Vagina (tissue), 2 donors: ENCODE results near the gene GSG1L. TPM values are rescaled to one million over a fixed set of nuclear protein-coding genes. Genes with fewer than 3 reads are reported as not detected.
"Not testable (repeated sequence)": the region's sequence is repeated elsewhere in the genome, so short reads cannot be mapped to it uniquely, and the experiment has no call there.

ENCODE experiments used
- DNase-seq, 2 donors: peaks; one replicate each; pipeline ENCODE4 v3.0.0-alpha.2; 2017; ENCODE audit errors: extremely low spot score in 2 of 2
- H3K27ac ChIP-seq: fragments of 200-600 bp; sonication (generic); one replicate; pipeline ENCODE4 v1.5.1; 2019
- H3K27me3 ChIP-seq: fragments of 200-600 bp; sonication (generic); one replicate; pipeline ENCODE4 v1.5.1; 2019
- H3K36me3 ChIP-seq, 2 donors: fragments of 200-600 bp; sonication (generic); one replicate each; pipeline ENCODE4 v1.5.1; 2017 to 2019
- H3K4me1 ChIP-seq: fragments of 200-600 bp; sonication (generic); one replicate; pipeline ENCODE4 v1.5.1; 2019
- H3K4me3 ChIP-seq, 2 donors: fragments of 200-600 bp; sonication (generic); 1 replicate in 1 of 2; 2 replicates in 1 of 2; pipeline ENCODE4 v1.5.1; 2016 to 2019
- H3K9me3 ChIP-seq: fragments of 200-600 bp; sonication (generic); one replicate; pipeline ENCODE4 v1.5.1; 2019
- CTCF ChIP-seq, 3 experiments: fragments of 450-650 bp in 2 of 3; fragments of 200-600 bp in 1 of 3; sonication (generic) in 1 of 3; IDR thresholded peaks; one replicate each; pipeline ENCODE4 v1.5.1; 2017 to 2019; ENCODE audit warnings: antibody characterized with exemption in 3 of 3, mild to moderate bottlenecking in 2 of 3, moderate library complexity in 2 of 3
- POLR2A ChIP-seq, 2 donors: fragments of 450-650 bp; IDR thresholded peaks; one replicate each; pipeline ENCODE4 v1.6.1; 2017; ENCODE audit warnings: antibody characterized with exemption in 2 of 2, mild to moderate bottlenecking in 2 of 2, moderate library complexity in 2 of 2
- POLR2AphosphoS5 ChIP-seq, 2 donors: sonication (generic); formaldehyde crosslinking; IDR thresholded peaks; one replicate each; pipeline ENCODE4 v1.9.0; 2017; ENCODE audit warnings: antibody characterized with exemption in 2 of 2, mild to moderate bottlenecking in 2 of 2, low read depth in 1 of 2; ENCODE audit not compliant: insufficient read depth in 1 of 2
- intact Hi-C: fragments of 100-400 bp; cut with DNase I; formaldehyde crosslinking; loops from one replicate; pipeline ENCODE4 v1.15.1; 2023
- total RNA-seq: library from RNA; depleted of rRNA; stranded (reverse); fragments of >200 nt; gene quantifications from one replicate; pipeline ENCODE4 v1.2.3, GENCODE V29; 2016

Gene GSG1L
- total RNA-seq, 1 donor from 2014 or later: not detected

GRCh38 chr16:27980076-27980775, 83.3 kb downstream of the GSG1L start:
- Histone ChIP-seq H3K9me3 (no peaks in the 10 kb centered on the region), H3K27me3 (no peaks in the 10 kb centered on the region), H3K4me3 (no peak overlapping the region), H3K36me3 (no peaks in the 10 kb centered on the region), H3K27ac (no peak overlapping the region), H3K4me1 (no peaks in the 10 kb centered on the region)
- intact Hi-C loops: no loop called here
- TF ChIP-seq CTCF (IDR thresholded peaks at IDR 0.05) (no peak), POLR2A (IDR thresholded peaks at IDR 0.05) (no peak), POLR2AphosphoS5 (IDR thresholded peaks at IDR 0.05; ENCODE audit: insufficient read depth in 1 of 2, low read depth in 1 of 2) (no peak)
- DNase-seq: peak in 1 of 2 donors; percentile 77

- intact Hi-C loops, H3K4me3 ChIP-seq, H3K9me3 ChIP-seq, H3K4me1 ChIP-seq, H3K27me3 ChIP-seq, H3K27ac ChIP-seq, H3K36me3 ChIP-seq, DNase-seq: not testable (repeated sequence)
These were observed 83.8 kb downstream of the GSG1L start for GRCh38 chr16:27979668-27980067.

DNA sequence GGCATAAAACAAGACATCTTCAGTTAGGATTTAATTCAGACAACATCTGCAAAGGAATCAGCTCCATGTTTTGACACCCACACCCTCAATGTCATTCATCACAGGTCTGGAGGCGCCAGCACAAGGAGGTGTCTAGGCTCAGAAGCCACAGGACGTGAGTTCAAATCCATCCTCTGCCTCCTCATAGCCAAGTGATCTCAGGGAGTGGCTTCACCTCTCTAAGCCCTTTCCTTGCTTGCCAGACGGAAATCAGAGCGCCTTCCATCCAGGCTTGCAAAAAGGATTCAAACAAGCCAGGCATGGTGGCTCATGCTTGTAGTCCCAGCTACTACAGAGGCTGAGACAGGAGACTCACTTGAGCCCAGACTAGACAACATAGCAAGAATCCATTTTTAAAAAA, 84.6 kb downstream of the GSG1L start:
- Histone ChIP-seq H3K9me3 (no peaks in the 10 kb centered on the region), H3K27me3 (no peaks in the 10 kb centered on the region), H3K27ac (no peak overlapping the region), H3K4me1 (no peaks in the 10 kb centered on the region), H3K4me3 (no peak overlapping the region), H3K36me3 (no peaks in the 10 kb centered on the region)
- intact Hi-C loops: no loop called here
- DNase-seq: peak; percentile 28 to 58
- TF ChIP-seq POLR2A (IDR thresholded peaks at IDR 0.05) (no peak), POLR2AphosphoS5 (IDR thresholded peaks at IDR 0.05; ENCODE audit: insufficient read depth in 1 of 2, low read depth in 1 of 2) (no peak), CTCF (IDR thresholded peaks at IDR 0.05) (no peak)

DNA sequence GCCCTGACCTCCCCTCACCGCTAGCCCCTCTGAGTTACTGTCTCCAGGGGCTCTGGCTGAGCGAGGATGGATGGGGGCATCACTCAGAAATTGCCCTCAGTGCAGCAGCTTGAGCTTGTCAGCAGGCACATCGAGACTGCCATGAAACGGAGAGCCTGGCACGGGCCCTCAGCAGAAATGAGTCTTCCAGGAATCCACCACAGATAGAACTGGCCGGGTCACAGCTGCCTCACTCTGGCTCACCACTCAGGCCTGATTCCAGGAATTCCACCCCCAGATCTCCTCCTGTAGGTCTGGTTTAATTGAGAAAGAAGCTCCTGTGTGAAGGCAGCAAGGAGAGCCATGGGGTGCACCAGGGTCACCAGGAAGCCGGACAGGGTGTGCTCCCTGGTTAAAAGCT, 85.5 kb downstream of the GSG1L start:
- intact Hi-C loops: no loop called here
- no peaks in the 10 kb centered on the region for H3K27me3 ChIP-seq
- H3K9me3 ChIP-seq: no peaks in the 10 kb centered on the region
- TF ChIP-seq POLR2A (IDR thresholded peaks at IDR 0.05) (no peak), CTCF (IDR thresholded peaks at IDR 0.05) (no peak)
- H3K36me3 ChIP-seq: no peaks in the 10 kb centered on the region
- peak; percentile 31 to 71 for DNase-seq
- no peak overlapping the region for H3K27ac ChIP-seq
- H3K4me1 ChIP-seq: no peaks in the 10 kb centered on the region
- H3K4me3 ChIP-seq: no peak overlapping the region

DNA sequence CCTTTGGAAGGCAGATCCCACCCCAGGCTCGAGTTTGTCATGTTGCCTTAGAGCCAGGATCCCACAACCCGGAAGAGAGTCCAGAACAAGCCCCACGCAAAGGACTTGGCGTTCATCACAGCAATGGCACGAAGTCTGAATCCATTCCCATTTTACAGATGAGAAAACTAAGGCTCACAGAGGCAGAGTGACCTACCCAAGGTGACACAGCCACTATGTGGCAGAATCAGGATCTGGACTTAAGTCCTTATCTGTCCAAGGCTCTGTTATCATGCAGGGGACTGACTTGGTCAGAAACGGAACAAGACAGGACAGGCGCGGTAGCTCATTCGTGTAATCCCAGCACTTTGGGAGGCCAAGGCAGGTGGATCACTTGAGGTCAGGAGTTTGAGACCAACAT, 86.5 kb downstream of the GSG1L start:
- Histone ChIP-seq H3K27me3 (no peaks in the 10 kb centered on the region), H3K9me3 (no peaks in the 10 kb centered on the region), H3K36me3 (no peaks in the 10 kb centered on the region), H3K4me3 (no peak overlapping the region), H3K4me1 (no peaks in the 10 kb centered on the region), H3K27ac (no peak overlapping the region)
- TF ChIP-seq POLR2A (IDR thresholded peaks at IDR 0.05): no peak
- no peak for TF ChIP-seq CTCF (IDR thresholded peaks at IDR 0.05)
- TF ChIP-seq POLR2AphosphoS5 (IDR thresholded peaks at IDR 0.05; ENCODE audit: insufficient read depth in 1 of 2, low read depth in 1 of 2): no peak
- intact Hi-C loops: no loop called here
- DNase-seq: peak; percentile 44 to 72
